ENCODE data around the gene TRPV3. TPM values are rescaled to one million over a fixed set of nuclear protein-coding genes. Genes with fewer than 3 reads are reported as not detected.

The TRPV3 gene
- total RNA-seq, 2 experiments from 2014 or later: 0.06 TPM; not detected in 1

DNA sequence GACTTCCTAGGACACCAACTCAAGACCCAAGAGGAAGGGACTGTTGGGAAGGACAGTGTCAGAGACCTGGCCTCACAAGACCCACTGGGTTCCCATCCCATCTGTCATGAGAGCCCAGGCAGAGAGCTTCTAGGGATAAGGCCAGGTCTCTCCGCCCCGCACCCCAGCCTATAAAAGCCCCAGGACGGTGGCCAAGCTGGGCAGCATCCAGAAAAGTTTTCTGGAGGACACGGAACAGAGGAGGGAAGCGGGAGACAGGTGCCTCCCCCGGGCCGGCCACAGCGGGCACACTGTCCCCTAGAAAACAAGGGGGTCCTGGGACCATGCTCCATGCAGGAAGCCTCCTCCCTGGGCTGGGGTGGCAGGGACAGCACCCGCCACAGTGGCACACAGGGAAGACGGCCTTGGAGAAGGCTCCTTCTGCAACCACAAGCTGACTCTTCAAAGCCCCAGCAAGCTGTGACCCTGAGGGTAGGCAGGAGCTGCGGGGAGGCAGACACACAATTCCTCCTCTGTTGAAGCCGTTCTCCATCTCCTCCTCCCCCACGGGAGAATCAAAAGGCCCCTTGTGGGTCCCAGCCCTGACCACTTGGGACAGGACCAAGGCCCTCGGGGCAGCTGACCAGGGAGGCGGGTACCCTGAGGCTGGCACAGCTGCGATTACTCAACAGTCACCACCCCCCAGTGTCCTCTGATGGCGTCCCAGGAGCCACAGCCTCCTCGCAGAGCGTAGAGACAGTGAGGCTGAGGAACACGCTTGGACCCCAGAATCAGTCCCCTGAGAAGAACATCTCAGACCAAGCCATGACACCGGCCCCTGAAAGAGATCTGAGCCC lies 26.1 kb downstream of the TRPV3 start:
- Histone ChIP-seq H4K20me1 (ENCODE audit: insufficient read depth, low read length) (no peaks in the 10 kb centered on the region), H3K9me3 (ENCODE audit: low read length) (no peaks in the 10 kb centered on the region), H3K4me2 (ENCODE audit: low read length) (no peak overlapping the region), H2AFZ (ENCODE audit: low read length) (no peak overlapping the region), H3K9me2 (ENCODE audit: insufficient read depth, low read length) (no peaks in the 10 kb centered on the region), H3K27ac (ENCODE audit: low read depth, low read length, poor library complexity, severe bottlenecking) (no peak overlapping the region), H3K4me3 (ENCODE audit: low read depth, low read length, poor library complexity, severe bottlenecking) (no peak overlapping the region), H3K36me3 (ENCODE audit: insufficient read depth, low read length) (no peaks in the 10 kb centered on the region), H3K4me1 (ENCODE audit: insufficient read depth, low read length, poor library complexity, severe bottlenecking) (no peaks in the 10 kb centered on the region), H3K79me2 (ENCODE audit: insufficient read depth, low read depth, low read length) (no peaks in the 10 kb centered on the region)
- intact Hi-C loops (cut with micrococcal nuclease; ENCODE audit: unreplicated experiment): no loop called here
- ChIA-PET POLR2A (no interaction called here), CTCF (ENCODE audit: unreplicated experiment) (no interaction called here)
- no TSS peak for BruUV-seq (replicated peaks)
- TF ChIP-seq, protein P1, sequence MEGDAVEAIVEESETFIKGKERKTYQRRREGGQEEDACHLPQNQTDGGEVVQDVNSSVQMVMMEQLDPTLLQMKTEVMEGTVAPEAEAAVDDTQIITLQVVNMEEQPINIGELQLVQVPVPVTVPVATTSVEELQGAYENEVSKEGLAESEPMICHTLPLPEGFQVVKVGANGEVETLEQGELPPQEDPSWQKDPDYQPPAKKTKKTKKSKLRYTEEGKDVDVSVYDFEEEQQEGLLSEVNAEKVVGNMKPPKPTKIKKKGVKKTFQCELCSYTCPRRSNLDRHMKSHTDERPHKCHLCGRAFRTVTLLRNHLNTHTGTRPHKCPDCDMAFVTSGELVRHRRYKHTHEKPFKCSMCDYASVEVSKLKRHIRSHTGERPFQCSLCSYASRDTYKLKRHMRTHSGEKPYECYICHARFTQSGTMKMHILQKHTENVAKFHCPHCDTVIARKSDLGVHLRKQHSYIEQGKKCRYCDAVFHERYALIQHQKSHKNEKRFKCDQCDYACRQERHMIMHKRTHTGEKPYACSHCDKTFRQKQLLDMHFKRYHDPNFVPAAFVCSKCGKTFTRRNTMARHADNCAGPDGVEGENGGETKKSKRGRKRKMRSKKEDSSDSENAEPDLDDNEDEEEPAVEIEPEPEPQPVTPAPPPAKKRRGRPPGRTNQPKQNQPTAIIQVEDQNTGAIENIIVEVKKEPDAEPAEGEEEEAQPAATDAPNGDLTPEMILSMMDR (conservative IDR thresholded peaks at IDR 0.05; ENCODE audit: low read length): no peak
- TF ChIP-seq EZH2phosphoT487 (IDR thresholded peaks at IDR 0.05; ENCODE audit: borderline replicate concordance, low read depth, low read length): no peak
- no peak for DNase-seq (ENCODE audit: low spot score)

DNA sequence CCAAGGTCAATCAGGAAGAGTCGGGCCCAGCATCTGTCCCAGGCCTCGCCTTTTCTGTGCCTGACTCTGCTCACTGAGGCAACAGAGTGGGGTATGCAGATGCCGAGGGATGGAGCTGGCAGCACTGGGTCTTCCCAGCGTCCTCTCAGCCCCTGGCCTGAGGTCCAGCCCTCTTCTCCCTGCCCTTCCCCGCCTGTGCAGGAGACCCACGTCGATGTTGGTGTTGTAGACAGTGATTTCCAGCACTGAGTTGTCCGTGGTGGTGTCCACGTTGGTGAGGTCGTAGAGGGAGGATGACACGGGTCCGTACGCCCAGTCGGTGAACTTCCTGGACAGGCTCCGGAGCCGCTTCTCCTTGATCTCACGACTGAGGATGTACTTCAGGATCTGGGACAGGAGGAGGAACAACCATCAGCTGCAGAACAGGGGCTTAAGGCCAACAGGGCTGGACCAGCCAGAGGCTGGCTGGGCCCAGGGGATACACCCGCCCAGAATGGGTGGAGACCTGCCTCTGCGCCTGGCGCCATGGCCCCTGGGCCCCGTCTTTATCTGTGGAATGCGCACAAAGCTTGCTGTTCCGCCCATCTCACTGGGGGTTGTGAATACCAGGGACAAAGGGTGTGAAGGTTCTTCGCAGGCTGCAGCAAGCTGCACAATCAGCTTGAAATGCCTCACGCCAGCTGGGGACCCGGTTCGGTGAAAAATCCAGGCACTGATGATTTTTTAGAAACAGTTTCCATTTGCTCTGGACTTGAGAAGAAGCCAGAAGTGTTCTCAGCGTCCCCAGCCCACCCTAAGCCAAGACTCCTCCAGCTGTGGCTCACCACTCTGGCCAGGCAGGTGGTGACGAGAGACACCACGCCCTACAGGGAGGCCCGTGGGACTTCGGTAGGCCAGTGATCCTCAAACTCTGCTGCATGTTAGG lies 27.5 kb downstream of the TRPV3 start:
- no peak overlapping the region for H2AFZ ChIP-seq (ENCODE audit: low read length)

More for the DNA sequence above, 27.5 kb downstream of the TRPV3 start:
- Histone ChIP-seq H3K4me1 (ENCODE audit: insufficient read depth, low read length, poor library complexity, severe bottlenecking) (no peaks in the 10 kb centered on the region), H3K4me3 (ENCODE audit: low read depth, low read length, poor library complexity, severe bottlenecking) (no peak overlapping the region), H3K27ac (ENCODE audit: low read depth, low read length, poor library complexity, severe bottlenecking) (no peak overlapping the region), H3K9me2 (ENCODE audit: insufficient read depth, low read length) (no peaks in the 10 kb centered on the region), H3K79me2 (ENCODE audit: insufficient read depth, low read depth, low read length) (no peaks in the 10 kb centered on the region), H3K9me3 (ENCODE audit: low read length) (no peaks in the 10 kb centered on the region), H4K20me1 (ENCODE audit: insufficient read depth, low read length) (no peaks in the 10 kb centered on the region), H3K4me2 (ENCODE audit: low read length) (no peak overlapping the region), H3K36me3 (ENCODE audit: insufficient read depth, low read length) (no peaks in the 10 kb centered on the region)
- intact Hi-C loops (cut with micrococcal nuclease; ENCODE audit: unreplicated experiment): no loop called here
- TF ChIP-seq EZH2phosphoT487 (IDR thresholded peaks at IDR 0.05; ENCODE audit: borderline replicate concordance, low read depth, low read length): no peak
- TF ChIP-seq, protein P1 (conservative IDR thresholded peaks at IDR 0.05; ENCODE audit: low read length): no peak
- CTCF ChIA-PET (ENCODE audit: unreplicated experiment): no interaction called here
- POLR2A ChIA-PET: no interaction called here
- no TSS peak for BruUV-seq (replicated peaks)
- no peak for DNase-seq (ENCODE audit: low spot score)

Data from OCI-LY7 (cell line).